ENCODE data around the gene PYGM.

Gene PYGM

DNA sequence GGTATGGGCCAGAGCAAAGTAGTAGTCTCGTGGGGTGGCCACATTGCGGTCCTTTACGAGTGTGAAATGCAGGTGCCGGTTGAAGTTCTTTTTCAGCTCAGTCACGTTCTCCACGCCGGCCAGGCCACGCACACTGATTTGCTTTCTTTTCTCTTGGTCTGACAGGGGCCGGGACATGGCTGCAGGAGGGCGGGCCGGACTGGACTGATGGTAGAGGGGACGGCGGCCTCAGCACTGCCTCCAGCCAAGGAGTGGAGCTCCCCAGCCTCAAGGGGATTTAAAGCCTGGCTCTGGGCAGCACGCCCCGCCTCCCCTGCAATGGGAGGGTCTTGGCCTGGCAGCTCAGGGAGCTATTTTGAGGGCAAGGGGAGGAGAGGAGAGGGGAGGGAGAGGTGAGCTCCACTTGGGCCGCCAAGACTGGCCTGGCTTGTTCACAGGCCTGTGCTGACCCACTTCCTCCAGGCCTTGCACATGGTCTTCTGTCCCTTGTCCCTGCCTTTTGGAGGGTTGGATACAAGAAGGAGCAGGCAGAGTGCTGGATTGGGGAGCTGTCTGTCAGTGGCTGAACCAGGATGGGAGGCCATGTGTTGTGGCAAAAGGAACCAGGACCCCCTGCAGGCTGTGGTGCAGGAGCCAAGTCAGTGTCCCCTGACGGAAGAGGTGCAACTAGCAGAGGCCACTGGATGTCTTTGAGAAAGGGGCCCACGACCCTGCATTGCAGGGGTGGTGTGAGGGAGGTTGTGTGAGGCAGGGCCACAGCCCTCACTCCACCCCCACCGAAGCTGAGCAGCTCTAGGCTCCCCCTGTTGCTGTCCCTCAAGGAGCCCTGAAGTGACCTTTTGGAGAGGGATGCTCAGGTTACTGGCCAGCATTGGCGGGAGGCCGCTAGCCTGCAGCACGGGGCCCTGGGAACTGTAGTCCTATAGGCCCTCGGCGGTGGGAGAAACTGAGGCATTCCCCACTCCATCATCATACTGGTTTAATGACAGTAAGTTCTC is at the start of gene PYGM:
PYGM (minus strand) TSS at position 253 of the 998 bp plus-strand sequence; CDS start at position 177, 76 bp downstream.
- no peak for TF ChIP-seq EZH2phosphoT487 (conservative IDR thresholded peaks at IDR 0.05; ENCODE audit: low read length)
- Histone ChIP-seq H3K27me3 (ENCODE audit: low read length) (no peaks in the 10 kb centered on the region), H3K9me2 (replicated peaks; ENCODE audit: insufficient read depth, low read length) (no peaks in the 10 kb centered on the region), H4K20me1 (ENCODE audit: low read depth, low read length) (no peaks in the 10 kb centered on the region; the same call in 1 of the 2 replicates), H3K4me3 (ENCODE audit: insufficient read depth, low read length, poor library complexity, severe bottlenecking) (no peak within 1 kb of the TSS), H3K4me2 (ENCODE audit: low read depth, low read length, poor library complexity, severe bottlenecking) (no peak within 1 kb of the TSS), H3K79me2 (ENCODE audit: insufficient read depth, low read length) (no peaks in the 10 kb centered on the region), H3K9ac (ENCODE audit: low read length) (no peak within 1 kb of the TSS), H3K9me3 (ENCODE audit: insufficient read depth, low read length) (no peaks in the 10 kb centered on the region), H2AFZ (ENCODE audit: low read depth, low read length, severe bottlenecking) (no peak within 1 kb of the TSS), H3K27ac (ENCODE audit: low read depth, low read length) (no peak within 1 kb of the TSS), H3F3A (ENCODE audit: insufficient read depth) (peaks cover 39% of the 10 kb centered on the region), H3K36me3 (ENCODE audit: low read length) (peaks cover 6% of the 10 kb centered on the region; the same call in 1 of the 2 replicates)

- Histone ChIP-seq H3K27me3 (ENCODE audit: low read length) (no peaks in the 10 kb centered on the region), H3F3A (ENCODE audit: insufficient read depth) (0 out of 2 replicates have a peak, but pooled peaks cover 15% of the 10 kb centered on the region), H3K79me2 (ENCODE audit: insufficient read depth, low read length) (peaks cover 7% of the 10 kb centered on the region; the same call in 1 of the 2 replicates), H3K9ac (ENCODE audit: low read length) (no peak overlapping the region), H3K27ac (ENCODE audit: low read depth, low read length) (no peak overlapping the region), H3K36me3 (ENCODE audit: low read length) (no peaks in the 10 kb centered on the region), H3K9me2 (replicated peaks; ENCODE audit: insufficient read depth, low read length) (no peaks in the 10 kb centered on the region), H2AFZ (ENCODE audit: low read depth, low read length, severe bottlenecking) (no peak overlapping the region), H3K4me2 (ENCODE audit: low read depth, low read length, poor library complexity, severe bottlenecking) (no peak overlapping the region), H3K4me3 (ENCODE audit: insufficient read depth, low read length, poor library complexity, severe bottlenecking) (no peak overlapping the region), H3K9me3 (ENCODE audit: insufficient read depth, low read length) (no peaks in the 10 kb centered on the region), H4K20me1 (ENCODE audit: low read depth, low read length) (no peaks in the 10 kb centered on the region)
- no peak for TF ChIP-seq CTCF (IDR thresholded peaks at IDR 0.05; ENCODE audit: insufficient read depth, low read length, poor library complexity, severe bottlenecking)
- TF ChIP-seq EZH2phosphoT487 (conservative IDR thresholded peaks at IDR 0.05; ENCODE audit: low read length) = no peak
These were observed 45.7 kb upstream of the PYGM start for GRCh38 chr11:64805481-64805880.

- Histone ChIP-seq H3K4me2 (ENCODE audit: low read depth, low read length, poor library complexity, severe bottlenecking) (no peak overlapping the region), H3K27me3 (ENCODE audit: low read length) (no peaks in the 10 kb centered on the region), H3K79me2 (ENCODE audit: insufficient read depth, low read length) (peaks cover 5% of the 10 kb centered on the region; the same call in 1 of the 2 replicates), H2AFZ (ENCODE audit: low read depth, low read length, severe bottlenecking) (no peak overlapping the region), H4K20me1 (ENCODE audit: low read depth, low read length) (no peaks in the 10 kb centered on the region), H3K4me3 (ENCODE audit: insufficient read depth, low read length, poor library complexity, severe bottlenecking) (no peak overlapping the region), H3F3A (ENCODE audit: insufficient read depth) (0 out of 2 replicates have a peak, but pooled peaks cover 15% of the 10 kb centered on the region), H3K9me3 (ENCODE audit: insufficient read depth, low read length) (no peaks in the 10 kb centered on the region), H3K36me3 (ENCODE audit: low read length) (no peaks in the 10 kb centered on the region), H3K9ac (ENCODE audit: low read length) (no peak overlapping the region), H3K9me2 (replicated peaks; ENCODE audit: insufficient read depth, low read length) (no peaks in the 10 kb centered on the region), H3K27ac (ENCODE audit: low read depth, low read length) (no peak overlapping the region)
- TF ChIP-seq EZH2phosphoT487 (conservative IDR thresholded peaks at IDR 0.05; ENCODE audit: low read length) = no peak
- TF ChIP-seq CTCF (IDR thresholded peaks at IDR 0.05; ENCODE audit: insufficient read depth, low read length, poor library complexity, severe bottlenecking) = no peak
These were observed 44.8 kb upstream of the PYGM start for GRCh38 chr11:64804346-64805210.
